ENCODE results near the gene SESN1. TPM values are rescaled to one million over a fixed set of nuclear protein-coding genes. Genes with fewer than 3 reads are reported as not detected.

Gene SESN1
- total and polyA plus RNA-seq, 9 of the 15 experiments (the other 6 are each of a cell fraction or from before 2014, with no cell fraction given) = 3.1 to 13.0 (median 7.4) TPM

GRCh38 chr6:108982154-108983113 lies 112.2 kb downstream of the SESN1 start:
- no peaks in the 10 kb centered on the region for H3K9me1 ChIP-seq (ENCODE audit: control insufficient read depth, insufficient read depth, low read length)
- no peaks in the 10 kb centered on the region for H4K20me1 ChIP-seq (replicated peaks; ENCODE audit: control insufficient read depth, insufficient read depth, low read length)
- H3K4me1 ChIP-seq (replicated peaks in 1 of 2; ENCODE audit: control insufficient read depth in 2 of 2, insufficient read depth in 2 of 2, low read length in 2 of 2) = no peaks in the 10 kb centered on the region
- no peak overlapping the region for H3K4me3 ChIP-seq
- H3K36me3 ChIP-seq (ENCODE audit: control insufficient read depth, insufficient read depth, low read length) = no peaks in the 10 kb centered on the region; the same call in 2 of the 3 replicates
- DNase-seq (ENCODE audit: extremely low read depth in 1 of 4, low spot score in 3 of 4) (no peak), FAIRE-seq (no peak), ATAC-seq (no peak)
- H2AFZ ChIP-seq (ENCODE audit: low read depth, low read length) = no peak overlapping the region
- 52% methylated on average over 9 of the region's 10 CpGs for WGBS (ENCODE audit: insufficient coverage, low coverage, missing lambda C conversion rate)
- no peak overlapping the region for H3K27ac ChIP-seq (ENCODE audit: extremely low read depth, low read depth, low read length)
- H3K9me3 ChIP-seq (replicated peaks; ENCODE audit: control insufficient read depth, insufficient read depth, low read depth, low read length) = no peaks in the 10 kb centered on the region
- CTCF ChIA-PET (ENCODE audit: low intra/inter-chr PET ratio) = no interaction called here
- BruUV-seq (replicated peaks) = no TSS peak
- H3K4me2 ChIP-seq (ENCODE audit: insufficient read depth, low read length) = no peak overlapping the region
- in situ Hi-C loops (cut with MboI) = no loop called here
- no peak overlapping the region for H3K9ac ChIP-seq (ENCODE audit: insufficient read depth in 1 of 2, low read depth in 2 of 2, low read length in 2 of 2)
- intact Hi-C loops (cut with micrococcal nuclease) = no loop called here
- H3K27me3 ChIP-seq (ENCODE audit: control insufficient read depth in 2 of 2, insufficient read depth in 2 of 2, low read length in 2 of 2) = no peaks in the 10 kb centered on the region; a peak in 1 of 5 replicates
- H3K79me2 ChIP-seq (ENCODE audit: control insufficient read depth, insufficient read depth, low read length) = no peaks in the 10 kb centered on the region
- POLR2A ChIA-PET = no interaction called here
- TF ChIP-seq SMAD1 (IDR thresholded peaks at IDR 0.05; ENCODE audit: low read depth, low read length, partially characterized antibody) (no peak), ZBTB34 (CRISPR knock-in tag; IDR thresholded peaks at IDR 0.05) (no peak), TCFL5 (CRISPR knock-in tag; conservative IDR thresholded peaks at IDR 0.05) (no peak), TCF7 (IDR thresholded peaks at IDR 0.05; ENCODE audit: borderline replicate concordance) (no peak), C11orf30 (IDR thresholded peaks at IDR 0.05; ENCODE audit: low read depth) (no peak), RUNX1 (IDR thresholded peaks at IDR 0.05; ENCODE audit: low read depth) (no peak), ADNP (tag; IDR thresholded peaks at IDR 0.05) (no peak), ZNF57 (CRISPR knock-in tag; IDR thresholded peaks at IDR 0.05) (no peak), SNRNP70 (optimal IDR thresholded peaks at IDR 0.05; ENCODE audit: low read depth, low read length) (no peak)
- TF ChIP-seq, protein P1, sequence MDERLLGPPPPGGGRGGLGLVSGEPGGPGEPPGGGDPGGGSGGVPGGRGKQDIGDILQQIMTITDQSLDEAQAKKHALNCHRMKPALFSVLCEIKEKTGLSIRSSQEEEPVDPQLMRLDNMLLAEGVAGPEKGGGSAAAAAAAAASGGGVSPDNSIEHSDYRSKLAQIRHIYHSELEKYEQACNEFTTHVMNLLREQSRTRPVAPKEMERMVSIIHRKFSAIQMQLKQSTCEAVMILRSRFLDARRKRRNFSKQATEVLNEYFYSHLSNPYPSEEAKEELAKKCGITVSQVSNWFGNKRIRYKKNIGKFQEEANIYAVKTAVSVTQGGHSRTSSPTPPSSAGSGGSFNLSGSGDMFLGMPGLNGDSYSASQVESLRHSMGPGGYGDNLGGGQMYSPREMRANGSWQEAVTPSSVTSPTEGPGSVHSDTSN (CRISPR knock-in tag; IDR thresholded peaks at IDR 0.05; ENCODE audit: low read depth) = no peak
- TF ChIP-seq, protein P1 (tag; conservative IDR thresholded peaks at IDR 0.05; ENCODE audit: low read depth) = no peak
- TF ChIP-seq, protein P2, sequence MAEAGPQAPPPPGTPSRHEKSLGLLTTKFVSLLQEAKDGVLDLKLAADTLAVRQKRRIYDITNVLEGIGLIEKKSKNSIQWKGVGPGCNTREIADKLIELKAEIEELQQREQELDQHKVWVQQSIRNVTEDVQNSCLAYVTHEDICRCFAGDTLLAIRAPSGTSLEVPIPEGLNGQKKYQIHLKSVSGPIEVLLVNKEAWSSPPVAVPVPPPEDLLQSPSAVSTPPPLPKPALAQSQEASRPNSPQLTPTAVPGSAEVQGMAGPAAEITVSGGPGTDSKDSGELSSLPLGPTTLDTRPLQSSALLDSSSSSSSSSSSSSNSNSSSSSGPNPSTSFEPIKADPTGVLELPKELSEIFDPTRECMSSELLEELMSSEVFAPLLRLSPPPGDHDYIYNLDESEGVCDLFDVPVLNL (CRISPR knock-in tag; IDR thresholded peaks at IDR 0.05; ENCODE audit: low read depth) = no peak
